SW480 (cell line): ENCODE data around the gene BPIFB4.
"Not testable (repeated sequence)": the region's sequence is repeated elsewhere in the genome, so short reads cannot be mapped to it uniquely, and the experiment has no call there.

Experiments used
- DNase-seq: peaks from one replicate; pipeline ENCODE4 v3.0.0-alpha.2; 2016; ENCODE audit warnings: low spot score

Gene BPIFB4

DNA sequence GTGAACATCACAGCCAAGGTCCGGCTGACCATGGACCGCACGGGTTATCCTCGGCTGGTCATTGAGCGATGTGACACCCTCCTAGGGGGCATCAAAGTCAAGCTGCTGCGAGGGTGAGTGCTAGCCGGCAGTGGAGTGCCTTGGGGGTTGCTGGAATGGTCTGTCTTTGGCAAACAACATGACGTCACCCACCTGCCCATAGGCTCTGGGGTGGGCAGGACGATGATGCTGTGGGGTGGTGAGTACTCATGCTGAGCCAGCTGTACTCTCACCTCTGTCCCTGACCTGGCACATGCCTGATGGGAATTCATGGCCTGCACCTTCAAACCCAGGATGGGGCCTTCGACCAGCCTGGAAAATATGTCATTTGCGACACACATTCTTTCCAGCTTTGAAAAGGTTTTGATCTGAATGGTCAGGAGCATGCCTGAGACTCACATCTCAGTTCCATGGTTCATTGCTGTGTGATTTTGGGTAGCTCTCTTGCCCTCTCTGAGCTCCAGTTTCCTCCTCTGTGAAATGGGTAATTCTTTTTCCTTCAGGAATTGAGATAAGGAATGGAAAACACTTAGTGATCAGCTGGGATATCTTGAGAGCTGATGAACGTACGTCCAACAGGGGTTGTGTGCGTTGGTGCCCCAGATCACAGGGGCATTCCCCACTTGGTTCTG is 6.7 kb downstream of the BPIFB4 start:
- DNase-seq, result no peak

DNA sequence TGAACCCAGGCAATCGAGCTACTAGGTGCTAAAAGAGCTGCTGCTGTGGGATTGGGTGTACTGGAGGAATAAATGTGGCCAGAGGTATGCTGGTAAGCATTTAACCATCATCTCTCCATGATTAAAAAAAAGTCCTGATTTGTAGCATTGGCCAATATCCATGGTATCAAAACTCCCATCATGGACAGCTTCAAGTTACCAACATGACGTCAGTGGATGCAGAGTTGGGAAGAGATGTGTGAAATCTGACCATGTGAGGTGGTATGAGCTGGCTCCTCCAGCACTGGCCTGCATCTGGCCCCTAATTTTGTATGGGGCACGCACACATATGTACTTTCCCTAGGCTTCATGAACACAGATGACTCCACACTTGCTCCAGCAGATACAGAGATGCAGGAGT is 11.7 kb downstream of the BPIFB4 start:
- DNase-seq, result no peak

DNA sequence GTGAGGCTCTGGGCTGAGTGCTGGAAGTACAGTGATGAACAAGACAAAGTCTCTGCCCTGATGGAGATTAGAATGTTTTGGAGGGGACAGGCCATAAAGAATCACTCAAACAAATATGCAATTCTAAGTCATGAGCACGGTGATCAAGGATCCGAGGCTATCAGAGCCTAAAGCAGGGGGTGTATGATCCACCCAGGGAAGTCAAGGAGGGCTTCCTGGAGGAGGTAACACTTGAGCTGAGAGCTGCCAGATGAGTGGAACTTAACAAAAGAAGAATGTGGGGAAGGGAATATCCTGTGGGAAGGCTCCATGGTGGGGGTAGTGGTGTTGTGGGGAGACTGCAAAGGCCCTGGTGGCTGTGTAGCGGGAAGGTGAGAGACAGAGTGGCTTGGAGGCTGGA is 12.2 kb downstream of the BPIFB4 start:
- DNase-seq, result no peak

DNA sequence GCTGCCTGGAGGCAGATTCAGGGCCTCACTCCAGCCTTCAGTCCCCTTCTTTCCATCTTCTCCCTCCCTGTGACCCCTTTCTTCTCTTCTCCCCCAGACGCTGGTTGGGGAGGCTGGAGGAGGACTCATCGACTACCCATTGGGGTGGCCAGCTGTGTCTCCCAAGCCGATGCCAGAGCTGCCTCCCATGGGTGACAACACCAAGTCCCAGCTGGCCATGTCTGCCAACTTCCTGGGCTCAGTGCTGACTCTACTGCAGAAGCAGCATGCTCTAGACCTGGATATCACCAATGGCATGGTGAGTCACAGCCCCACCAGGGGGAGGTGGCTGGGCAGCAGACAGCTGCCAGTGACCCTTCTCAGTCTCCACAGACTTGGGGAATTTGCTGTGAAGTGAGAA is 12.9 kb downstream of the BPIFB4 start:
- DNase-seq, result no peak

DNA sequence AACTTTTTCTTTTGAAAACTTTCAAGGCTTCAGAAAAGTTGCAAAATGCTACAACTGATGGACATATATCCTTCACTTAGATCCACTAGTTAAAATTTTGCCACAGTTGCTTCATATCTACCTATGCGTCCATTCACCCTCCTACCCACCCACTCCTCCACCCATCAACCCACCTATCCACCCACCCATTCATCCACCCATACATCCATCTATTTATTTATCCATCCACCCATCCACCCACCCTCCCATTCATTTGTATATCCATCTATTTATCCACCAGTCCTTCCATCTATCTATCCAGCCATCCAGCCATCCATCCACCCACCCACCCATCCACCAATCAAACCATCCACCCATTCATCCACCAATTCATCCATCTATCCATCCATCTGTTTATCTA is 13.6 kb downstream of the BPIFB4 start:
- no peak for DNase-seq

DNA sequence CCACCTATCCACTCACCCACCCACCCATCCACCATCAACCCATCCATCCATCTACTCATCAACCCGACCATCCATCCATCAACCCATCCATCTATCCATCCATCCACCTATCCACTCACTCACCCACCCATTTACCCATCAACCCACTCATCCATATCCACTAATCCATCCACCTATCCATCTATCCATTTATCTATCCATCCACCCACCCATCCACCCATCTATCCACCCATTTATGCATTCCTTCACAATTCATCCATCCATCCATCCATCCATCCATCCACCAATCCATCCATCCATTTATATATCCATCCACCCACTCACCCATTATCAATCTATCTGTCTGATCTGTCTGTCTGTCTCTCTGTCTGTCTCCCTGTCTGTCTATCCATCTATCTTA is 14.1 kb downstream of the BPIFB4 start:
- DNase-seq, result no peak

DNA sequence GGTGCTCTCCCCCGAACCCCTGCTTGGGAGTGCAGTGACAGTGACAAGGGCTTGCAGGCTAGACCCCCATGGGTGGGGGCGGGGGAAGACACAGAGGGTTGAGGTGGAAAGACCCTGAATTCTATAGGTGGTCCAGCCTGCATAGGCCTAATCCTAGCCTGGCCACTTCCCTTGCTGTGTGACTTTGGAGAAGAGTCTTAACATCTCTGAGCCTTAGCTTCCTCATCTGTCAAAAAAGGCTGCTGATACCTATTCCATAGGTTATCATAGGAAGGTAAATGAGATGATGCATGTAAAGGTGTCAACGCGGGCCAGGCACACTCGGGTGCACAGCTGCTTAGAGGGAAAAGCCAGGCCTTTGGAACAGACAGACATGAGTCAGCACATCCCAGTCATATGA is 15.8 kb downstream of the BPIFB4 start:
- no peak for DNase-seq

DNA sequence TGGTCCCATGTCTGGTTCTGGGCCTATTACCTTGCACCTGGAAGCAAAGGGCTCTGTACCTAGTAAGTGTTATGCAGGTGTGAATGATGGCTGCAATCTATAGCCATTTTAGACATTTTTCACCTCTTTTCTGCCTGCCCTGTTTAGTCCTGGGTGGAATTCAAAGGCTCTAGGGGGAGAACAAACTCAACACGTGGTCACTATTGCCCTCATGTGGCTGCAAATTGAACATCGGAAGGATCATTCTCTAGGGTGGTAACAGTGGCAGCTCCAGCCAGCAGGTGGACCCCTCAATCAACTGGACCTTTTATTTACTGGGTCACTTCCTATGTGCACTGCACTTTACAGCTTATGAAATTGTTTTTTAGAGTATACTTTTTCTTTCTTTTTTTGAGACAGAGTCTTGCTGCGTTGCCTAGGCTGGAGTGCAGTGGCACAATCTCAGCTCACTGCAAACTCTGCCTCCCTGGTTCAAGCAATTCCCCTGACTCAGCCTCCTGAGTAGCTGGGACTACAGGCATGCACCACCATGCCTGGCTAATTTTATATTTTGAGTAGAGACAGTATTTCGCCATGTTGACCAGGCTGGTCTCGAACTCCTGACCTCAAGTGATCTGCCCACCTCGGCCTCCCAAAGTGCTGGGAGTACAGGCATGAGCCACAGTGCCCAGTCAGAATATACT is 16.6 kb downstream of the BPIFB4 start:
- peak; percentile 88 for DNase-seq

DNA sequence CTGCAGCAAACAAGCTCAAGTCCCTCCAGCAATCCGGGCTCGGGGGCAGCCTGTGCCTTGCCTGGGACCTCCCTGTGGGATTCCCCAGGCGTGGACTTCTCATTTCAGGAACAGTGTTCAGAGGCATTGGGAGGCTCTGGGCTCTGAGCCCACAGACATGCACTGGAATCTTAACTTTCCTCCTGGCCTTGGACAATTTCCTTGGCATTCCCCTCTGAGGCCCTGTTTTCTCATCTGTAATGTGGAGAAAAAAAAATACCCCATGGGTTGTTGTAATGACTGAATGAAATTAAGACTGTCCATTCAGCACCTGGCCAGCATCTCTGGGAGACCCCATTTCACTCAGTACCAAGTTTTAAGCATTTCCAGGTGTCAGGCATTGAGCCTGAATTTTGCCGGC is 17.6 kb downstream of the BPIFB4 start:
- no peak for DNase-seq

DNA sequence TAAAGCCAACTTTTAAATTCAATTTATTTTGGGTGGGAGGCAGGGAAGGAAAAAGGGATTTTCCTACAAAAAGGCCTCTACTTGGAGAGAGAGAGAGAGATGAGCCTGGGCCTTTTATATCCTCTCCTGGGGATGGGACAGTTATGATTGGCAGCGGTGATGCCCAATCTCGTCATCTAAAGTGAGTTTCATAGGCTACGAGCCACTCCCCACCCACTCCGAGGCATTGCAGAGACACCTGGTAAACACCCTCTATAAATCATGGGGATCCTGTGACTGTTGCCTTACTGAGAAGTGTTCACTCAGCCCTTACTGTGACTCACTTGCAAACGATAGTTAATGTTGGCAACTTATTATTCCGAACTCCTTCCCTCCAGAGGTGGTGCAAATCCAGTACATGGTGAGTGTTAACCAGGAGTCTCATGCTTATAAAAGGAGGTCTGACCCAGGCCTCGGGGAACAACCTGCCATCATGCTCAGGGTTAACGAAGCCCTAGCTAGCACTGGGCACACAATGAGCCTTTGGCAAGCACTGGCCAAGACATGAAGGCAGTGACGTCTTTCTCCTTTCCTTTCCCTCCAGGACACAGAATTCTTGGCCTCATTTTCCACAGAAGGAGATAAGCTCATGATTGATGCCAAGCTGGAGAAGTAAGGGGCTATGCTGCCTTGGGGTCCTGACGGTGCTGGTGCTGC is 20.5 kb downstream of the BPIFB4 start:
- peak; percentile 66 for DNase-seq

DNA sequence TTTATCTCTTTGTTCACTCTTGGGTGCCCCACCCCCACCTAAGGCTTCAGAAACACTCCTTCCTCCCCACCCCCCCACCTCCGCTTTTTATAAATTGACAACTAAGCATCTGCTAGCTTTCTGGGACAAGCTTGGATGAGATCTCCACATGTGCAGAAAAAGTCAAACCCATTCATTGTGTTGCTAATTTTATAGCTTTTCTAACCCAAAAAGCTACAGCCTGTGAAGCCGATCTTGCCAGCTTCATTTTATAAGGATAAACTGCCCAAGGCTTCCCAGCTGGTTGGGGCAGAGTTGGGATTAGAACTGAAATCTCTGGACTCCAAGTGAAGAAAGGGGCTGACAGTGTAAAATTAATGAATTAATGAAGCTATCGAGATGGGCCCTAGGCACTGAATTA is 24.1 kb downstream of the BPIFB4 start:
- DNase-seq, result no peak

DNA sequence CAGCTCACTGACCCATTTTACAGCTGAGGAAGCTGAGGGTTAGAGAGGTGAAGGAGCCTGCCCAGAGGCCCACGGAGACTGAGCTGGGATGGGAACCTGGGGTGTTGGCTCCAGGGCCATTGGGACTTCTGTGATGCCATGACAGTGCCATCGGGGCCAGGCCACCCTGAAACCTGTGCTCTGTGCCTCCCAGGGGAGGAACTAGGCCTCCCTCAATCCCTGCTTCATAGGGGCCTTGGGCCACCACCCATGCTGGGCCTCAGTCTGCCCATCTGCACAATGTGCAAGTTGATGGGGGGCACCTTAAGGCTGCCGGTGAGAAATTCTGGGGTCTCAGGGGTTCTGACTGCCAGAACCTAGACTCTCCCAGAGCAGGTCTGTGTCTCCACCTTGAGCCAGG is 24.9 kb downstream of the BPIFB4 start:
- DNase-seq, result no peak

DNA sequence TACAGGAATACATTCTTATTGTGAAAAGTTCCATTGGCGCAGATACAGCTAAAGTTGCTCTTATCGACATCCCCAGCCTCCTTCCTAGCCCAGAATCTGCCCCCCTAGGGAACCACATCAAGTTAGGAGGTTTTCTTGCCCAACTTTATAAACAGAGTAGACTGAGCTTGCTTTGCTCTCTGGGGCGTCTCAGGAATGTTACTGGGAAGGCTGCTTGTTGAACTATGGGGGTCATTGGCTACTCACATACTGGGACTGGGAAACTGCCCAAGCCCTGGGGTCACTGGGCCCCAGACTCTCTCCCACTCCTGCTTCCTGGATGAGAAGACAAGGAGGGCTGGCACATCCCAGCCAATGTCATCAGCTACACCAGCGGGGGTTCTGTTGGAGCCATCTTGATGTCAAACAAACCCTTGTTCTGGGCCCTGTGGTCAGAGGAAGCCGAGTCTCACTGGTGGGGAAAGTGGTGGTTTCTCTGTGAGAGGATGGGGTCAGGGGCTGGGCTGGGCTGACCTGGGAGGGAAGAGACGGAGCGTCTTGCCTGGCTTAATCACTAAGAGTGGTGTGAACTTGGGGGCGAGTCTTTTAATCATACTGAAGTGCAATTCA is 26.0 kb downstream of the BPIFB4 start:
- no peak for DNase-seq

DNA sequence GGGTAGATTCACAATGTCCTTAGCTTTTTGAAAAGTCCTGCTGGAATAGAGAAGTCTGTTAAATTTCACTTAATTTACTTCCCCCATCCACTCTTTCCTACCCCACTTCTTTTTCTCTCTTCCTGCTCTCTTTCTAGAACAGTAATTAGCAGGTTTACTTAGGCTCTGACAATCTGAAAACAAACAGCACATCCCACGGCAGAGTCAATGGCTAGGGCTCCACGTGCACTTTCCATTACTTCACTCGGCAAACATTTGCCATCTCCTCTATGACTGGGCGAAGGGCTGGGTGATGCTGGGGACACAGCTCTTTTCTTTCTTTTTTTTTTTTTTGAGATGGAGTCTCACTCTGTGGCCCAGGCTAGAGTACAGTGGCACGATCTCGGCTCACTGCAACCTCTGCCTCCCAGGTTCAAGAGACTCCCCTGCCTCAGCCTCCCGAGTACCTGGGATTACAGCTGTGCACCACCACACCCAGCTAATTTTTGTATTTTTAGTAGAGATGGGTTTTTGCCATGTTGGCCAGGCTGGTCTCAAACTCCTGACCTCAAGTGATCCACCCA is 26.7 kb downstream of the BPIFB4 start:
- not testable (repeated sequence) for DNase-seq

DNA sequence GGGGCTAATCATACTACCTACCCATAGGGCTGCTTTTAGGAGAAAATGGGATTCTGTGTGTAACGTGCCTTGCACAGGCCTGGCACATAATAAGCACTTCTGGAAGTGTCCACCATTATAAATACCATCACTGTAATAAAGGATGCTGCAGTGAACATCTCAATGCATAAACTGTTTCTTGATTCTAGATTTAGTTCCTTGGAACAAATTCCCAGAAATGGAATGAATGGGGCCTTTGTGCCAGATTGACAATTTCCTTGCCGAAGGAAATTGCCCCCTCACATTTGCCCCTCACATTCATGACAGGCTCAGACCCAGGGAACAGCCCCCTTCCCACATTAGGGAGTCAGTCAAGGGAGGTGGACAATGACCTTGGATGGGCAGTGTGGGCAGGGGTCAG is 29.2 kb downstream of the BPIFB4 start:
- DNase-seq, result no peak

DNA sequence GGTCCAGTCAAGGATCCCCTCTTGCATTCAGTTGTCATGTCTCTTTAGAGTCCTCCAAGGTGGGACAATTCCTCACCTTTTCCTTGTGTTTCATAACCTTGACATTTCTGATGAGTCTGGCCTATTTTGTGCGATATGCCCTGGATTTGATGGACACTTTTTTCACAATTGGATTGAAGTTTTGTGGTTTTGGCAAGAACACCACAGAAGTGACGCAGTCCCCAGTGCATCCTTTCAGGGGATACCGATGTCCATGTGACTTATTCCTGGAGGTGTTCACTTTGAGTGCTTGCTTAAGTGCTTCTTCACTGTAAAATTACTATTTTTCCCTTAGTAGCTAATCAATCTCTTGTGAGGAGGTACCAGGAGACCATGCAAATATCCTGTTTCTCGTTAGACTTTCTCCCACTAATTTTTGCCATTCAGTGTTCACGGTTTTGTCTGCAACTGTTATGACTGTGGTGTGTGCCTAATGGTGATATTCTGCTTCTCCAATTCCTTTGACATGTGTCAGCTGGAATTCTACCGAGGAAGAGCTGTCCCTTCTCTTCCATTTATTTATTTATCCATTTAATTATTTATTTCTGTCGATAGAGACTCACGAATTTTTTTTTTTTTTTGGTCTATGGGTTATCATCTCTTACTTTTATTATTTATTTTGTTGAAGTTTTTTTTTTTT is 30.8 kb downstream of the BPIFB4 start:
- DNase-seq, result no peak

DNA sequence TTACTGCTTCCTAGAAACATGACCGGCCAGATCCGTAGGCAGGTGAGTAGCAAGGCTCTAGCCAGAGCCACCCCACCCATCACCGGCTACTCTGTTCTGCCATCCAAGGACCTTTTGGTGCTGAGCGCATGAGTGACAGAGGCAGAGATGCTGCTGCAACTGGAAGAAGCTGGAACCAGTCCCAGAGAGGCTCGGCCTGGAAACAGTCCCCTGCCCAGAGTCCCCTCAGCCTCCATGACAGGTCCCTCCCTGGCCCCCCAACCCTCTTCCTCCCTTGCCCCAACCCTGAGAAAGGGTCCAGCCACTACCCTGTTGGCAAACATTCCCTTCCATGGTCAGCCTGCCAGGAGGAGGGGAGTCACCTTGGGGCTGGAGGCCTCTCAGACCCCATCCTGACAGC is 31.9 kb downstream of the BPIFB4 start:
- DNase-seq, result no peak

DNA sequence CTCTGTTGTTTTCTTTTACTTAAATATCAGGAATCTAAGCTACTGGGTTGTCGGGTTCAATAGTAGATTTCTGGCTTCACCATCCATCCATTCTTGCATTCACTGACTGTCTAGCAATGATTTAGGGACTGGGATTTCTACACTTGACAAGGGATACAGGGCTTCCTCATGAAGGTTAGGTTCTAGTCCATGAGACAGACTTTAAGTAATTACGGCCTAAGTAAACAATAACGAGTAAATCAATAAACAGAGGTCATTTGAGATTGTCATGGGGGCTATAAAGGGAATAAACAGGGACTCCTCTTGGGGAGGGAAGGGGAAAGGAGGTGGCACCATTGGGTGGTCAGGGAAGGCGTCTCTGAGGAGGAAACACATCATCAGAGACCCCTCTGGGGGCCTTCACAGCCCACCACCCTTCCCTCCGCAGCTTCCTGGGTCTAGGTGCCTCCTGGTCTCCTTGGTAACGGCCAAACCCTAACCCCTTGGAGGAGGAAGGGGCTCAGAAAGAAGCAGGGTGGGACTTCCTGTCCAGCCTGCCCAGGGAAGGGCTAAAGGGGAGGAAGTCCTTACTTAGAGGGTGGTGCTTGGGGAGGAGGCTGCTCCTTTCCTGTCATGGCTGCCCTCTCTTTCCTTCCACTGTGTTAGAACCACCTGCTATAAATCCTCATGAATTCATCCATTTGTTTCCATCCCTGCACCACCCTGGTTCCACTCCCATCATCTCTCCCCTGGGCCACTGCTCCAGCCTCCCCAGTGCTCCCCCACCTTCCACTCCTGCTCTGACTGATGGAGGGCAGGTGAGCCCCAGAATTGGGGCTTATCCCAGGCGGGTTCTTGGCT is 33.3 kb downstream of the BPIFB4 start:
- no peak for DNase-seq

DNA sequence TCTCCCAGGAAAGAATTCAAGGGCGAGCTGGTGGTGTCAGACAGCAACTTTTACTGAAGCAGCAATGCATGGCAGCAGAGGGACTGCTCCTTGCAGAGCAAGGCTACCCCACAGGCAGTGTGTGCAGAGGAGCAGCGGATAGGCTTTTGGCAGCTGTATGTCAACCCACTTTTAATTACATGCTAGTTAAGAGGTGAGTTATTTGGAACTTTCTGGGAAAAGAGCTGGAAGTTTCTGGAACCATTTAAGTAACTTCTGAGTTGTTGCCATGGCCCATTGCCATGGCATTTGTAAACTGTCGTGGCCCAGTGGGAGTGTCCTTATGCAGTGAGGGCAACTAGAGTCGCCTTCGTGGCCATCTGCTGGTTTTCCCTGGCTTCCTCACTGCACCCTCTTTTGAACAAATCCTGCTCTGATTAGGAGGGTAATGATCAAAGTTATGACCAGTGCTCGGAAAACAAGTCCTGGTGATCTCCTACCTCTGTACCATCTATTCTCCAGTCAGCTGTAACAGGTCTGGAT is 34.0 kb downstream of the BPIFB4 start:
- DNase-seq, result no peak

DNA sequence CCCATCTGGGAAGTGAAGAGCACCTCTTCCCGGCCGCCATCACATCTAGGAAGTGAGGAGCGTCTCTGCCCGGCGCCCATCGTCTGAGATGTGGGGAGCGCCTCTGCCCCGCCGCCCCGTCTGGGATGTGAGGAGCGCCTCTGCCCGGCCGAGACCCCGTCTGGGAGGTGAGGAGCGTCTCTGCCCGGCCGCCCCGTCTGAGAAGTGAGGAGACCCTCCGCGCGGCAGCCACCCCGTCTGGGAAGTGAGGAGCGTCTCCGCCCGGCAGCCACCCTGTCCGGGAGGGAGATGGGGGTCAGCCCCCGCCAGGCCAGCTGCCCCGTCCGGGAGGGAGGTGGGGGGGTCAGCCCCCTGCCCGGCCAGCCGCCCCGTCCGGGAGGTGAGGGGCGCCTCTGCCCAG is 36.1 kb downstream of the BPIFB4 start:
- DNase-seq, result not testable (repeated sequence)
